Liver (tissue), 9 donors: ENCODE data around the gene RADIL. TPM values are rescaled to one million over a fixed set of nuclear protein-coding genes. Genes with fewer than 3 reads are reported as not detected.

Experiments
- DNase-seq: peaks from one replicate; pipeline ENCODE4 v3.0.0-alpha.2; 2017; ENCODE audit warnings: low spot score
- H3K27ac ChIP-seq, 2 donors: one replicate each; pipeline ENCODE4 v1.7.0; 2013; ENCODE audit warnings: inconsistent platforms in 2 of 2, low read length in 2 of 2, control low read depth in 1 of 2, low read depth in 1 of 2, mild to moderate bottlenecking in 1 of 2
- H3K27me3 ChIP-seq, 4 donors: one replicate each; pipeline versions ENCODE4 v1.6.1 to v1.7.0; 2013; ENCODE audit warnings: low read length in 3 of 4, inconsistent platforms in 1 of 4, mild to moderate bottlenecking in 1 of 4, moderate library complexity in 1 of 4; ENCODE audit not compliant: control insufficient read depth in 4 of 4, insufficient read depth in 4 of 4
- H3K36me3 ChIP-seq, 4 donors: one replicate each; pipeline versions ENCODE4 v1.6.1 to v1.7.0; 2013; ENCODE audit warnings: low read length in 3 of 4, mild to moderate bottlenecking in 3 of 4, low read depth in 1 of 4, moderate library complexity in 1 of 4; ENCODE audit not compliant: control insufficient read depth in 4 of 4, insufficient read depth in 3 of 4
- H3K4me1 ChIP-seq, 4 donors: one replicate each; pipeline versions ENCODE4 v1.6.1 to v1.7.0; 2013; ENCODE audit warnings: low read length in 3 of 4, mild to moderate bottlenecking in 3 of 4, moderate library complexity in 1 of 4; ENCODE audit not compliant: control insufficient read depth in 4 of 4, insufficient read depth in 4 of 4
- H3K4me3 ChIP-seq, 3 donors: one replicate each; pipeline versions ENCODE4 v1.6.1 to v1.7.0; 2013; ENCODE audit warnings: low read length in 3 of 3, control low read depth in 1 of 3, low read depth in 1 of 3, mild to moderate bottlenecking in 1 of 3
- H3K9ac ChIP-seq, 2 donors: one replicate each; pipeline ENCODE4 v1.7.0; 2013; ENCODE audit warnings: low read length in 2 of 2, mild to moderate bottlenecking in 2 of 2, moderate library complexity in 2 of 2, control low read depth in 1 of 2, low read depth in 1 of 2
- H3K9me3 ChIP-seq, 4 donors: one replicate each; pipeline versions ENCODE4 v1.6.1 to v1.7.0; 2013; ENCODE audit warnings: low read length in 3 of 4; ENCODE audit not compliant: control insufficient read depth in 4 of 4
- EGR1 ChIP-seq, 2 donors: IDR thresholded peaks; 2 replicates each; pipeline ENCODE4 v1.6.1; 2016 to 2018; ENCODE audit warnings: antibody characterized with exemption in 2 of 2, low read depth in 2 of 2
- FOXA1 ChIP-seq: IDR thresholded peaks from 2 replicates; pipeline ENCODE4 v1.6.1; 2016; ENCODE audit warnings: antibody characterized with exemption
- FOXA2 ChIP-seq: IDR thresholded peaks from 2 replicates; pipeline ENCODE4 v1.6.1; 2016; ENCODE audit warnings: antibody characterized with exemption
- GABPA ChIP-seq, 2 donors: IDR thresholded peaks in 1 of 2; conservative IDR thresholded peaks in 1 of 2; 2 replicates each; pipeline ENCODE4 v1.6.1; 2016; ENCODE audit warnings: antibody characterized with exemption in 2 of 2, mild to moderate bottlenecking in 1 of 2, moderate library complexity in 1 of 2
- HNF4A ChIP-seq, 2 donors: conservative IDR thresholded peaks; 2 replicates each; pipeline ENCODE4 v1.6.1; 2016; ENCODE audit warnings: antibody characterized with exemption in 2 of 2, mild to moderate bottlenecking in 2 of 2
- HNF4G ChIP-seq: IDR thresholded peaks from 2 replicates; pipeline ENCODE4 v1.6.1; 2016; ENCODE audit warnings: antibody characterized with exemption
- JUND ChIP-seq, 2 donors: IDR thresholded peaks; 2 replicates each; pipeline ENCODE4 v1.6.1; 2016; ENCODE audit warnings: antibody characterized with exemption in 2 of 2
- NR2F2 ChIP-seq: IDR thresholded peaks from 2 replicates; pipeline ENCODE4 v1.6.1; 2016; ENCODE audit warnings: antibody characterized with exemption
- RAD21 ChIP-seq, 2 donors: IDR thresholded peaks; 2 replicates each; pipeline ENCODE4 v1.6.1; 2016; ENCODE audit warnings: antibody characterized with exemption in 2 of 2, mild to moderate bottlenecking in 2 of 2
- SP1 ChIP-seq: IDR thresholded peaks from 2 replicates; pipeline ENCODE4 v1.6.1; 2018; ENCODE audit warnings: antibody characterized with exemption, mild to moderate bottlenecking
- TAF1 ChIP-seq: conservative IDR thresholded peaks from 2 replicates; pipeline ENCODE4 v1.6.1; 2016; ENCODE audit warnings: antibody characterized with exemption, mild to moderate bottlenecking
- YY1 ChIP-seq: IDR thresholded peaks from 2 replicates; pipeline ENCODE4 v1.6.1; 2016; ENCODE audit warnings: antibody characterized with exemption, mild to moderate bottlenecking
- WGBS: extraction: QIAGEN DNeasy Blood & Tissue Kit; methylation state at CpG from one replicate; pipeline ENCODE4 v1.1.7; 2013; 5-methylcytosine and 5-hydroxymethylcytosine counted together
- polyA plus RNA-seq, 2 donors: library from polyadenylated mRNA; stranded (reverse) in 1 of 2; unstranded in 1 of 2; fragments of 200-250 nt in 1 of 2; fragments of >200 nt in 1 of 2; fragmentation: Nextera tagmentation in 1 of 2; extraction: Ambion mirVana in 1 of 2; gene quantifications; one replicate each; pipeline versions ENCODE4 v1.2.1 to v1.2.3, GENCODE V29; 2013 to 2015
- total RNA-seq, 2 donors: library from RNA; depleted of rRNA; stranded (reverse); fragments of >200 nt; gene quantifications; one replicate each; pipeline ENCODE4 v1.2.3, GENCODE V29; 2014
- TF ChIP-seq, protein P1 (sequence below): IDR thresholded peaks from 2 replicates; pipeline ENCODE4 v1.6.1; 2016; ENCODE audit warnings: antibody characterized with exemption
- TF ChIP-seq, protein P2 (sequence below): IDR thresholded peaks from 2 replicates; pipeline ENCODE4 v1.6.1; 2016; ENCODE audit warnings: antibody characterized with exemption
- donor health status: healthy.
- donor health status: healthy.
- donor health status: healthy.
- donor health status: healthy.
- donor health status: healthy.

The RADIL gene
- total and polyA plus RNA-seq, 4 donors, result 0.14 to 0.25 (median 0.21) TPM; not detected in 1

DNA sequence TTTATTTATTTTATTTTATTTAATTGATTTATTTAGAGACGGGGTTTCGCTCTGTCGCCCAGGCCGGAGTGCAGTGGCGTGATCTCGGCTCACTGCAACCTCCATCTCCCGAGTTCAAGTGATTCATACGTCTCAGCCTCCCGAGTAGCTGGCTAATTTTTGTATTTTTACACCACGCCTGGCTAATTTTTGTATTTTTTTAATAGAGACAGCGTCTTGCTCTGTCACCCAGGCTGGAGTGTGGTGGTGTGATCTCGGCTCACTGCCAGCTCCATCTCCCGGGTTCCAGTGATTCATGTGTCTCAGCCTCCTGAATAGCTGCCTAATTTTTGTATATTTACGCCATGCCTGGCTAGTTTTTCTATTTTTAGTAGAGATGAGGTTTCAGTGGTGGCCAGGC is 73.8 kb downstream of the RADIL start:
- TF ChIP-seq EGR1 (IDR thresholded peaks at IDR 0.05; ENCODE audit: low read depth in 2 of 2), result no peak
- TF ChIP-seq, protein P1, sequence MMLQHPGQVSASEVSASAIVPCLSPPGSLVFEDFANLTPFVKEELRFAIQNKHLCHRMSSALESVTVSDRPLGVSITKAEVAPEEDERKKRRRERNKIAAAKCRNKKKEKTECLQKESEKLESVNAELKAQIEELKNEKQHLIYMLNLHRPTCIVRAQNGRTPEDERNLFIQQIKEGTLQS, result no peak
- no peak for TF ChIP-seq FOXA2
- TF ChIP-seq HNF4A (conservative IDR thresholded peaks at IDR 0.05), result no peak
- TF ChIP-seq, protein P2, sequence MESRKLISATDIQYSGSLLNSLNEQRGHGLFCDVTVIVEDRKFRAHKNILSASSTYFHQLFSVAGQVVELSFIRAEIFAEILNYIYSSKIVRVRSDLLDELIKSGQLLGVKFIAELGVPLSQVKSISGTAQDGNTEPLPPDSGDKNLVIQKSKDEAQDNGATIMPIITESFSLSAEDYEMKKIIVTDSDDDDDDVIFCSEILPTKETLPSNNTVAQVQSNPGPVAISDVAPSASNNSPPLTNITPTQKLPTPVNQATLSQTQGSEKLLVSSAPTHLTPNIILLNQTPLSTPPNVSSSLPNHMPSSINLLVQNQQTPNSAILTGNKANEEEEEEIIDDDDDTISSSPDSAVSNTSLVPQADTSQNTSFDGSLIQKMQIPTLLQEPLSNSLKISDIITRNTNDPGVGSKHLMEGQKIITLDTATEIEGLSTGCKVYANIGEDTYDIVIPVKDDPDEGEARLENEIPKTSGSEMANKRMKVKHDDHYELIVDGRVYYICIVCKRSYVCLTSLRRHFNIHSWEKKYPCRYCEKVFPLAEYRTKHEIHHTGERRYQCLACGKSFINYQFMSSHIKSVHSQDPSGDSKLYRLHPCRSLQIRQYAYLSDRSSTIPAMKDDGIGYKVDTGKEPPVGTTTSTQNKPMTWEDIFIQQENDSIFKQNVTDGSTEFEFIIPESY, result no peak
- no peak for TF ChIP-seq TAF1
- H3K9ac ChIP-seq, result no peak overlapping the region
- no peaks in the 10 kb centered on the region for H3K4me1 ChIP-seq
- DNase-seq, result no peak
- no peaks in the 10 kb centered on the region for H3K27me3 ChIP-seq
- H3K4me3 ChIP-seq, result no peak overlapping the region
- H3K9me3 ChIP-seq, result no peaks in the 10 kb centered on the region
- no peak overlapping the region for H3K27ac ChIP-seq
- 85% methylated on average over 14 of the region's 14 CpGs for WGBS
- H3K36me3 ChIP-seq, result no peaks in the 10 kb centered on the region

DNA sequence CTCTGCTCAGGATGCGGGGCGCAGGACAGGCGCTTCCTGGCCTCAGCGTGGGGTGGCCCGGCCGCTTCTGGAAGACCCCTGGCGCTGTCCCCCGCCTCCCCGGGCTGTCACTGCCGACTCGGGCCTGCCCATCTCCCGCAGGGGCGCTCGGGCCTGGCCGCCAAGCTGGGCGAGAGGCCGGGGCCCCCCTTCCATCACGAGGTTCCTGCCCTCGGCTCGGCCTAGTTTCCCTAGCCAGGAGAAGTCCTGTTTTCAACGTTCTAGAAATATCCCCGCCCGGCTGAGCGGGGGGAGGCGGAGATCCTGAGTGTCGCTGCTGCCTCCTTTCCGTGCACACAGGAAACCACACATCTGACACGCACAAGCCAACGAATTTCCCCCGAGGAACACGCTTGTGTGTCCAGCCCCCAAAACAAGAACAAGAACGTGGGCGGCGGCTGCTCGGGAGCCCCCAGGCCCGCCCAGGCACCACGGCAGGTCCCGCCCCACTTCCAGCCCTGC is 74.4 kb downstream of the RADIL start:
- no peak overlapping the region for H3K9ac ChIP-seq
- no peaks in the 10 kb centered on the region for H3K36me3 ChIP-seq
- H3K27ac ChIP-seq, result no peak overlapping the region
- H3K9me3 ChIP-seq, result no peaks in the 10 kb centered on the region
- 78% methylated on average over 38 of the region's 38 CpGs for WGBS
- TF ChIP-seq SP1 (no peak), YY1 (no peak), NR2F2 (no peak), HNF4G (no peak), FOXA2 (no peak)
- TF ChIP-seq, protein P2, result no peak
- H3K4me1 ChIP-seq, result no peaks in the 10 kb centered on the region
- DNase-seq, result no peak
- H3K4me3 ChIP-seq, result no peak overlapping the region
- no peaks in the 10 kb centered on the region for H3K27me3 ChIP-seq

DNA sequence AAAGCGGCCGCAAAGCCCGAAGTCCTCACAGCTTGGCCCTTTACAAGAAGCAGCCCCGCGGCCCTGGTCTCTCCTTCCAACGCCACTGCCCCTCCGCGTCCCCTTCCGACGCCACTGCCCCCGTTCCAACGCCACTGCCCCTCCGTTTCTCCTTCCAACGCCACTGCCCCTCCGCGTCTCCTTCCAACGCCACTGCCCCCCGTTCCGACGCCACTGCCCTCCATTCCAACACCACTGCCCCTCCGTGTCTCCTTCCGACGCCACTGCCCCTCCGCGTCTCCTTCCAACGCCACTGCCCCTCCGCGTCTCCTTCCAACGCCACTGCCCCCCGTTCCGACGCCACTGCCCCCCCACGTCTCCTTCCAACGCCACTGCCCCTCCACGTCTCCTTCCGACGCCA is 75.0 kb downstream of the RADIL start:
- Histone ChIP-seq H3K27me3 (no peaks in the 10 kb centered on the region), H3K4me1 (no peaks in the 10 kb centered on the region), H3K27ac (no peak overlapping the region), H3K36me3 (no peaks in the 10 kb centered on the region), H3K9ac (no peak overlapping the region), H3K4me3 (no peak overlapping the region), H3K9me3 (no peaks in the 10 kb centered on the region)
- no peak for DNase-seq
- WGBS, result 83% methylated on average over 37 of the region's 37 CpGs
- no peak for TF ChIP-seq RAD21 (IDR thresholded peaks at IDR 0.05)
- TF ChIP-seq GABPA (IDR thresholded peaks at IDR 0.05 in 1 of 2, conservative IDR thresholded peaks at IDR 0.05 in 1 of 2), result no peak
- TF ChIP-seq SP1, result no peak
- TF ChIP-seq, protein P1, result no peak
- TF ChIP-seq EGR1 (IDR thresholded peaks at IDR 0.05; ENCODE audit: low read depth in 2 of 2), result no peak
- TF ChIP-seq JUND (IDR thresholded peaks at IDR 0.05), result no peak
- no peak for TF ChIP-seq FOXA1
- TF ChIP-seq NR2F2, result no peak
